ENCODE results near the gene CERS2.

The CERS2 gene

GRCh38 chr1:150928286-150928685, 46.3 kb downstream of the CERS2 start:
- Histone ChIP-seq H3K36me3 (ENCODE audit: control insufficient read depth, insufficient read depth, low read length) (peaks cover 2% of the 10 kb centered on the region), H3K4me3 (replicated peaks; ENCODE audit: low read depth, low read length) (no peak overlapping the region), H3K27me3 (replicated peaks; ENCODE audit: control insufficient read depth, insufficient read depth, low read length) (no peaks in the 10 kb centered on the region)
- no peak for TF ChIP-seq CTCF (IDR thresholded peaks at IDR 0.05; ENCODE audit: insufficient read depth, low read length, poor library complexity, severe bottlenecking)
- no peak for DNase-seq (ENCODE audit: extremely low read depth, insufficient read length)

GRCh38 chr1:150927624-150928023, 47.0 kb downstream of the CERS2 start:
- Histone ChIP-seq H3K36me3 (ENCODE audit: control insufficient read depth, insufficient read depth, low read length) (peaks cover 2% of the 10 kb centered on the region), H3K27me3 (replicated peaks; ENCODE audit: control insufficient read depth, insufficient read depth, low read length) (no peaks in the 10 kb centered on the region), H3K4me3 (replicated peaks; ENCODE audit: low read depth, low read length) (no peak overlapping the region)
- no peak for DNase-seq (ENCODE audit: extremely low read depth, insufficient read length)
- no peak for TF ChIP-seq CTCF (IDR thresholded peaks at IDR 0.05; ENCODE audit: insufficient read depth, low read length, poor library complexity, severe bottlenecking)

DNA sequence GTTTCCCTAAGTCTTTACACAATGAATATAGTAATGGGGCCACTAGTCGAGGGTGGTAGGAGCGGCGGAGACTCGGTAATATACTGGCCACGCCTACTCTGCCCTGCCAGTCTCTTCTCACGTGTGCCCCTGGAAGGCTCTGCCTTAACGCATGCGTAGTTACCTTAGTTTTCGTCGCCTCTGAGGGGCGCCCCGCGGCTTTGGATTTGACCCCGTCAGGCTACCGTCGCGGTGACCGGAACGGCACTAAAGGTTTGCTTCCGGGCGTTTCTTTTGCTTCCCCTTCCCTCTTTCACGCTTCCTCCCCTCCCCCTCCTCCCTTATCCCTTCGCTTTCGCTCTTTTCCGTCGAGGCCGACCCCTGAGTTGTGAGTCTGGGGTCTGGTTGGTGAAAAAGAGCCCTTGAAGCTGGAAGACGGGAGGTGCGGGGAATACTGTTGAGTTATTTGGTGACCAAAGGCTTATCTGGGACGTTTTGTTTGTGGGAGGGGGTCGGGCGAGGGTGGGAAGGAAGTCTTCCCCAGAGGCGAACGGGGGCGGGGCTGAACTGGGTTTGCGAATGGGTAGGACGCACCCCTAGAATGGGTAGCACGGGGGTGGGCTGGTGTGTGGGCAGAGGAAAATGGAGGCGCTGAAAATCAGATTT, 48.4 kb downstream of the CERS2 start, which contains the start of gene SETDB1:
Gene SETDB1, plus strand, starts transcription at position 267 of the 645 bp plus-strand sequence. CDS start 1,352 bp downstream, outside the sequence.
- H3K27me3 ChIP-seq (replicated peaks; ENCODE audit: control insufficient read depth, insufficient read depth, low read length) = no peaks in the 10 kb centered on the region
- peak; percentile 94 for DNase-seq (ENCODE audit: extremely low read depth, insufficient read length)
- H3K4me3 ChIP-seq (replicated peaks; ENCODE audit: low read depth, low read length) = peak within 1 kb of the TSS; percentile 94
- H3K36me3 ChIP-seq (ENCODE audit: control insufficient read depth, insufficient read depth, low read length) = peaks cover 2% of the 10 kb centered on the region
- TF ChIP-seq CTCF (IDR thresholded peaks at IDR 0.05; ENCODE audit: insufficient read depth, low read length, poor library complexity, severe bottlenecking) = peak; percentile 9

- H3K27me3 ChIP-seq (replicated peaks; ENCODE audit: control insufficient read depth, insufficient read depth, low read length) = no peaks in the 10 kb centered on the region
- H3K4me3 ChIP-seq (replicated peaks; ENCODE audit: low read depth, low read length) = no peak overlapping the region
- no peak for TF ChIP-seq CTCF (IDR thresholded peaks at IDR 0.05; ENCODE audit: insufficient read depth, low read length, poor library complexity, severe bottlenecking)
- DNase-seq (ENCODE audit: extremely low read depth, insufficient read length) = peak; percentile 62
- H3K36me3 ChIP-seq (ENCODE audit: control insufficient read depth, insufficient read depth, low read length) = no peaks in the 10 kb centered on the region; the same call in 1 of the 2 replicates
Measured at GRCh38 chr1:150925080-150925479, 49.6 kb downstream of the CERS2 start.

DNA sequence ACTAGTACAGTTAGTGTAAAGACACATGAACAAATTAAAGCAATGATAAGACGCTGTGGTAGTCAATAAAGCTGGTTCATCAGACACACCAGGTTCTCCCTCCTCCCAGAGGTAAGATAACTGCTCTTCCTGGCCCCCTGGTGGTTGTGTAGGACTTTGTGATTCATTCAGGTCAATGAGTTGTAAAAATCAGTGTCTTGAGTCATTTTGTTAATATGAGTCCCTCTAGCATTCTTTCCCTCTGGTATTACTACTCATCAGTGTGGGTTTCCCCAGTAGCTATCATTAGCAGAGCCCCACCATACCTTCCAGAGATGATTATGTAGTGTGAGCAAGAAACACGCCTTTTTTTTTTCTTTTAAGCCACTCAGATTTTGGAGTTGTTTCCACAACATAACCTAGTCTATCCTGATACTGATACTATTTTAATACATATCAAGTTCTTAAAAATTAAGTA, 52.1 kb downstream of the CERS2 start:
- Histone ChIP-seq H3K36me3 (ENCODE audit: control insufficient read depth, insufficient read depth, low read length) (no peaks in the 10 kb centered on the region), H3K27me3 (replicated peaks; ENCODE audit: control insufficient read depth, insufficient read depth, low read length) (no peaks in the 10 kb centered on the region), H3K4me3 (replicated peaks; ENCODE audit: low read depth, low read length) (no peak overlapping the region)
- DNase-seq (ENCODE audit: extremely low read depth, insufficient read length) = peak; percentile 71
- TF ChIP-seq CTCF (IDR thresholded peaks at IDR 0.05; ENCODE audit: insufficient read depth, low read length, poor library complexity, severe bottlenecking) = peak; percentile 80

Data from GM06990 (cell line).